ENCODE data around the gene TADA2A.
A peak's percentile ranks its signal among the peaks of the same experiment; 100 is the strongest.

The TADA2A gene, protein sequence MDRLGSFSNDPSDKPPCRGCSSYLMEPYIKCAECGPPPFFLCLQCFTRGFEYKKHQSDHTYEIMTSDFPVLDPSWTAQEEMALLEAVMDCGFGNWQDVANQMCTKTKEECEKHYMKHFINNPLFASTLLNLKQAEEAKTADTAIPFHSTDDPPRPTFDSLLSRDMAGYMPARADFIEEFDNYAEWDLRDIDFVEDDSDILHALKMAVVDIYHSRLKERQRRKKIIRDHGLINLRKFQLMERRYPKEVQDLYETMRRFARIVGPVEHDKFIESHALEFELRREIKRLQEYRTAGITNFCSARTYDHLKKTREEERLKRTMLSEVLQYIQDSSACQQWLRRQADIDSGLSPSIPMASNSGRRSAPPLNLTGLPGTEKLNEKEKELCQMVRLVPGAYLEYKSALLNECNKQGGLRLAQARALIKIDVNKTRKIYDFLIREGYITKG

GRCh38 chr17:37406635-37407461 is at the start of gene TADA2A, which contains the start of gene ACACA:
Gene TADA2A, plus strand, starts transcription at chr17:37406886. Its CDS starts 4,480 bp downstream, at chr17:37411366.
Gene ACACA, minus strand, starts transcription at chr17:37406836. Its CDS starts 537 bp downstream, at chr17:37406299.
- peak in 1 of 2 experiments; percentile 19 for DNase-seq (ENCODE audit: low read depth in 2 of 2)

- peak in 1 of 2 experiments; percentile 10 for DNase-seq (ENCODE audit: low read depth in 2 of 2)
Measured at GRCh38 chr17:37358098-37358829, 48.4 kb upstream of the TADA2A start.

GRCh38 chr17:37358830-37359681 is 47.6 kb upstream of the TADA2A start:
- peak; percentile 53 to 63 for DNase-seq (ENCODE audit: low read depth in 2 of 2)

DNA sequence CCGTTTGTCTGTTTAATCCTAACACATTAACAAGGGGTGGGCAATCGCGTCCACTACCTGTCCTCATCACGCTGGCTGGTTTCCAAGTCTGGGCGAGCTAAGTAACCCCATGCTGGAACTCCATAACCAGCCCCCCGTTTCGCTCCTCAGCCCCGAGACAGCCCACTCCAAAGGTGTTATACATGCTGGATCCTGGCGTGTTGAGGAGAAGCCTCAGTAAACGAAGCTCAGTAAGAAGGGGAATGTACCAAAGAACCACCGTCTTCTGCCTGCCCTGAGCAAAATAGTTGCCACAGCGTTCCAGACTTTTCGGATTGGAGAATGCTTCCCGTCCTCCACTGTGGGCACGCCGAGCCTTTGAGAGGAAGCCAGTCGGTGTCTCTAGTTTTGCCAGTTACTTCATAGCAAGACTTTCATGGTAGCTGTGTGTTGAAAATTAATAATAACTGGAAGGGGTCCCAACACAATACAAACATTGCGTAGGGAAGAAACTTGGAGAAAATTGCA is 47.0 kb upstream of the TADA2A start:
- DNase-seq (ENCODE audit: low read depth in 2 of 2), result no peak

DNA sequence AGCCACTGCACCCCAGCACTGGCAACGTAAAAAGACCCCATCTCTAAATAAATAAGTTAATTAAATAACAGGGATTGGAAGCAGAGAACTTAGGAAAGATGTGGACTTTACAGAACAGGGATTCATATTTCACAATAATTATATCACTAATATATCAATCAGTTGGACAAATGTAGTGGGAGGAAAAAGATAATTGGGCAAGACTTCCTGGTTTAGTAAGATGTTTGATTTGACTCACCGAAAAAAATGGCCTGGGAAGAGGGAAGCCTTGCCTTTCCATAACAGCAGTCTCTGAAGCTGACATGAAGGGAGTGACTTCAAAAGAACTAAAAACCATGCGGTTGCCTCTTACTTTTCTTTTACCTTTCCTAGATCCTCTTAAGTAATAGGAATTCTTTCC is 46.1 kb upstream of the TADA2A start:
- DNase-seq (ENCODE audit: low read depth in 2 of 2), result no peak

- no peak for DNase-seq (ENCODE audit: low read depth in 2 of 2)
Measured at GRCh38 chr17:37361543-37361942, 45.1 kb upstream of the TADA2A start.

- DNase-seq (ENCODE audit: low read depth in 2 of 2), result no peak
Measured at GRCh38 chr17:37365589-37365988, 41.1 kb upstream of the TADA2A start.

DNA sequence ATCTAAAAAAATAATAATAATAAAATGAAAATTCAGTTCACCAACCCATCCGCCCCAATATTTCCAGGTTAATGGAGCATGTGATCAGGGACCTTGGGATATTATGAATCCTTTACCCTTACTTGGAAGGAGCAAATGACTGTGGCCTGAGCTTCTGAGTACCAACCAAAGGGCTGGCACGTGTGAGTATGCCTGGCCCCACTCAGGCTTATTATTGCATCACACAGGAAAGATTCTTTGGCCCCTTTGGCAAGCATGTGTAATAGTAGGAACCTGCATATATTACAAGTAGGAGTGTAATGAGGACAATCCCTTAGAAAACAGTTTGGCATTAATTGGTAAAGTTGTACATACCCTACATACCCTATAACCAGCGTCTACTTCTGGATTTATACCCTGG is 38.1 kb upstream of the TADA2A start:
- DNase-seq (ENCODE audit: low read depth in 2 of 2), result no peak

DNA sequence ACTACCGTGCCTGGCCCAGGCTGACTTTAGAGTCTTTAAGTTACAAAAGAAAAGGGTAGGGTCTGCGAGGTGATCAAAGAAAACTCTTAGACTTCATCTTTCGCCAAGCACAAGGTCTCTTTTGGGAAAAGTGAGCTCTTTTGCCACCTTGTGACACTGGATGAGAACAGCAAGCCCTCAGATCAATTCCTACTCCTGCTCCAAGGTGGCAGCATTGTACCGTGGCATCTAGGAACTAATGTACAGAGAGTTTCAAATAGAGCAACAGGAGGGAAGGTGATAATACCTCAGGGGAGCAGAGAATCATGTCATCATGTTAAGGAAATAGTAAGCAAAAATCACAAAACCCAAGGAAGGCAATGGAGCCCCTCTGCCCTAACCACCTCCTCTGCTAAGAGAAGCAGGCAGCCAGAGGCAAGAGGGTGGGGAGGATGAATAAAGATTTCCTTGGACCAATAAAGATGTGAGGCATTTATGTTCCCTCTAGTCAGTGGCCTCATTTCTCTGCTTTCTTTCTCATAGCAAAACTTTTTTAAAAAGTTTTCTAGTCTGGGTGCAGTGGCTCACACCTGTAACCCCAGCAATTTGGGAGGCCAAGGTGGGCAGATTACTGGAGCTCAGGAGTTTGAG is 33.0 kb upstream of the TADA2A start:
- peak; percentile 51 to 59 for DNase-seq (ENCODE audit: low read depth in 2 of 2)

DNA sequence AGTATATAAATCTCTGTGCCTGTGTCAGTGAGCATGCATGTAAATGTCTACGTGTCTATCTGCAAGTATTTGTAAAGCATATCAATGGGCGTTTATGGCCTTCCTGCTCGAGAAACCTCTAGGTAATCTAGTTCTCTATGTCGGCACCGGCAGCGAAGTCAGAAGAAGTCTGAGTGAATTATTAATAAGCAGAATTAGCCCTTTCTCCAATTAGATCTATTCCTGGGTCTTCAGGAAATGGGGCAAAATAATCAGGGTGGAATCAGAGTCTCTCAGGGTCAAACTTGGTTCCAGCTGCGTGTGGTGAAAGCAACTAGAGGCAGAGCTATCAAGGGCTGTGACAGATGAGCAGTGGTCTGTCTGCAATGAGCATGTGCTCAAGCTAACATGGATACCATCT is 31.0 kb upstream of the TADA2A start, which contains the start of gene C17orf78:
C17orf78 (plus strand) TSS at position 280 of the 400 bp plus-strand sequence; CDS start at position 388, 108 bp downstream.
- no peak for DNase-seq (ENCODE audit: low read depth in 2 of 2)

GRCh38 chr17:37382056-37382455 is 24.6 kb upstream of the TADA2A start:
- no peak for DNase-seq (ENCODE audit: low read depth in 2 of 2)

- DNase-seq (ENCODE audit: low read depth in 2 of 2), result no peak
Measured at GRCh38 chr17:37384560-37385149, 22.0 kb upstream of the TADA2A start.

DNA sequence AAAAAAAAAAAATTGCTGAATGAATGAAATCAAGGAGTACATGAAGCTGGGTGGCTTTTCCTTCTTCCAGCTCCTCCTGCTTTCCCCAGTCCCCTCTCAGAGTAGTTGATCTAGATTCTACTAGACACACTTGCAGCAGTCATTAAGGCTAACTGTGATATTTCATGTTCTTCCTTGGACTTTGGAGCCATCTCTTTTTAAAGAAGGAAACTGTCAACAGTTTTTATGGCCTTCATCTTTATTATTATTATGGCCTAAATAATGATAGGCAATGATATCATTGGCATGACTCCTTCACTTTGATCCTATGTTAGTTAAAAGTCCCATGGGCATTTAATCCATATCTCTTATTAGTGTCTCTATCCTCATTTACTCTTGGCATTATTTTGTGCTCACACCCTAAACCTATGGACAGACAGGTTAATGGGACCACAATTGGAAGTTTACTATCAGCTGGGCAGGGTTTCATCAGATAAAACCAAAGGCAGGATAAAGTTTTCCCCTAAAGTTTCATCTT is 21.2 kb upstream of the TADA2A start:
- DNase-seq (ENCODE audit: low read depth in 2 of 2), result no peak

- DNase-seq (ENCODE audit: low read depth in 2 of 2), result no peak
Measured at GRCh38 chr17:37386462-37386861, 20.2 kb upstream of the TADA2A start.

DNA sequence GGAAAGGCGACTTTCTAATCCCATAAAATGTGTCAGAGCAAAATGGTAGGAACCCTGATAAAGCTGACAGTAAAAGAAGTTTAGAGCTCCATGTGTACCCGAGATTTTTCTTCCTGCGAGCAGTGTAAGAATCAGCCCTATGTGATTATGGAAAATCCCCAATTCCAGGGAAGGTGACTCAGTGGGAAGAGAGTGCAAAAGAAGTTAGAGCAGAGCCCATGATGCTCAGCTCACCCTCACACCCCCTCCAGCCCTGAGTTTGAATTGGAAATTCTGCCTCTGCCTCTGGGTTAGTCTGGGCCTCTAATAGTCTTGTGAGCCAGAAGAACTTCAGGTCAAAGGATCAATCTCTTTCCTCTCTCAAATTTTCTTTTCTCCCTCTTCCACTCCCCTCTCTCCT is 18.4 kb upstream of the TADA2A start:
- DNase-seq (ENCODE audit: low read depth in 2 of 2), result no peak

GRCh38 chr17:37389160-37389559 is 17.5 kb upstream of the TADA2A start:
- DNase-seq (ENCODE audit: low read depth in 2 of 2), result no peak

DNA sequence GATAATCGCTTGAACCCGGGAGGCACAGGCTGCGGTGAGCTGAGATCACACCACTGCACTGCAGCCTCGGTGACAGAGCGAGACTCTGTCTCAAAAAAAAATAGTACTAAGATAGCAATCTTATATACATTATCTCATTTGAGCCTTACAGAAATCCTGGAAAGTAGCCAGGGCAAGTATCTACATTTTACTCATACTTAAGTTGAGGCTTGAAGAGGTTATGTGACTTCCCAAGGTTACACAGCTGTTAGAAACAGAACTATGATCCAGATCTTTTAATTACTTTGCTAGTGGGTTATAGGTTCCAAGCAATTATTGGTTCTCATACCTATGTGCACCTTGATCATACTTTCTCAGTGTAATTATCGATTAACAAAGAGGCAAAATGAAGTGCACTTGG is 15.5 kb upstream of the TADA2A start:
- no peak for DNase-seq (ENCODE audit: low read depth in 2 of 2)

DNA sequence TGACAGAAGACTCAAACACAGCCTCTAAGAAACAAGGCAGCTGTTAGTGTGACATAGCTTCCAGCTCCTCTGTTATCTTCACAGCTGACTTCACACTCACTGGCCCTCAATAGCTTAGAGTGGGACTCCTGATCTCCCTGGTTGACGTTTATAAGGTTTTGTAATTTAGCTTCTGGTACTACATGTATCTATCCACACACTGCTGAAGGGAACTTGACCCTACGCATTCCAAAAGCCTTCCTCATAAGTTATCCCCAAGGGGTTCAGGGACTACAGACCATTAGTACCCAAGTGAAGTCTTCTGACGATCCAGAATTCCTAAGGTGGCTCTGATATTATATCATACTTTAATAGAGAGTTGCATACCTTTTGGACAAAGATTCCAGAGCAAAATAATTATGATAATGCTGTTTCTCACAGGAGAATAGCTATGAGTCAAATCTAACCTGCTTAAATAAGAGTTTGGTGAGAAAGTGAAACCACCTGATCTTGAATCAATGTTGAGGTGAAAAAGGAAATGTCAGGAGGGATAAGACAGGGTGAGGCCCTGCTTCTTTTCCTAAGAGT is 14.6 kb upstream of the TADA2A start:
- peak in 1 of 2 experiments; percentile 30 for DNase-seq (ENCODE audit: low read depth in 2 of 2)

GRCh38 chr17:37393352-37393751 is 13.3 kb upstream of the TADA2A start:
- DNase-seq (ENCODE audit: low read depth in 2 of 2), result no peak
